Naive thymus-derived CD8-positive, alpha-beta T cell (primary cell): ENCODE measurements around the gene ELF4. TPM values are rescaled to one million over a fixed set of nuclear protein-coding genes. Genes with fewer than 3 reads are reported as not detected.

Experiments
- ATAC-seq, 2 donors: fragments of 150-1000 bp; cut with Tn5 transposase in 1 of 2; sonication (Bioruptor Pico), chemical (Tn5 transposase) in 1 of 2; 1 replicate in 1 of 2; 2 replicates in 1 of 2; pipeline ENCODE4 v1.10.0; 2021; ENCODE audit warnings: mild to moderate bottlenecking in 2 of 2, moderate library complexity in 2 of 2
- POLR2A ChIA-PET: fragments of 350-600 bp; sonication (Branson Sonifier 250); formaldehyde crosslinking; loops from one replicate; lab custom pipeline; 2021; ENCODE audit warnings: antibody characterized with exemption; lab: Charles Lee
- DNase-seq, 10 donors: peaks; one replicate each; pipeline versions ENCODE4 v3.0.0 to v3.0.0-alpha.2; 2020 to 2022
- H3K27ac Mint-ChIP-seq, 10 donors: one replicate each; pipeline ENCODE4 v1.8.0; 2020 to 2022; ENCODE audit warnings: mild to moderate bottlenecking in 10 of 10, mixed read lengths in 10 of 10, moderate library complexity in 4 of 10, inconsistent platforms in 1 of 10
- H3K27me3 Mint-ChIP-seq, 5 donors: one replicate each; pipeline ENCODE4 v1.8.0; 2021 to 2022; ENCODE audit warnings: mixed read lengths in 5 of 5
- H3K36me3 Mint-ChIP-seq, 3 donors: one replicate each; pipeline ENCODE4 v1.8.0; 2020 to 2022; ENCODE audit warnings: mixed read lengths in 3 of 3, mild to moderate bottlenecking in 2 of 3, inconsistent platforms in 1 of 3
- H3K4me1 Mint-ChIP-seq, 4 donors: one replicate each; pipeline ENCODE4 v1.8.0; 2021 to 2022; ENCODE audit warnings: mixed read lengths in 4 of 4
- H3K4me3 Mint-ChIP-seq, 10 donors: one replicate each; pipeline ENCODE4 v1.8.0; 2020 to 2022; ENCODE audit warnings: mild to moderate bottlenecking in 10 of 10, mixed read lengths in 10 of 10, moderate library complexity in 6 of 10, inconsistent platforms in 1 of 10
- H3K9me3 Mint-ChIP-seq, 9 donors: one replicate each; pipeline ENCODE4 v1.8.0; 2020 to 2022; ENCODE audit warnings: mixed read lengths in 9 of 9, mild to moderate bottlenecking in 3 of 9, inconsistent platforms in 1 of 9, moderate library complexity in 1 of 9
- polyA plus RNA-seq, 3 donors: library from polyadenylated mRNA; unstranded; fragments of 300-500 nt; fragmentation: Illumina TruSeq; gene quantifications; one replicate each; pipeline ENCODE4 v1.2.3, GENCODE V29; 2021
- total RNA-seq, 8 experiments: library from RNA in 2 of 8; stranded (reverse) in 2 of 8; gene quantifications; one replicate each; pipeline ENCODE4 v1.2.3 and lab custom pipeline; 2021 to 2026

Gene ELF4
- total and polyA plus RNA-seq, 5 experiments from 2014 or later: 7.7 to 18.2 (median 10.9) TPM

DNA sequence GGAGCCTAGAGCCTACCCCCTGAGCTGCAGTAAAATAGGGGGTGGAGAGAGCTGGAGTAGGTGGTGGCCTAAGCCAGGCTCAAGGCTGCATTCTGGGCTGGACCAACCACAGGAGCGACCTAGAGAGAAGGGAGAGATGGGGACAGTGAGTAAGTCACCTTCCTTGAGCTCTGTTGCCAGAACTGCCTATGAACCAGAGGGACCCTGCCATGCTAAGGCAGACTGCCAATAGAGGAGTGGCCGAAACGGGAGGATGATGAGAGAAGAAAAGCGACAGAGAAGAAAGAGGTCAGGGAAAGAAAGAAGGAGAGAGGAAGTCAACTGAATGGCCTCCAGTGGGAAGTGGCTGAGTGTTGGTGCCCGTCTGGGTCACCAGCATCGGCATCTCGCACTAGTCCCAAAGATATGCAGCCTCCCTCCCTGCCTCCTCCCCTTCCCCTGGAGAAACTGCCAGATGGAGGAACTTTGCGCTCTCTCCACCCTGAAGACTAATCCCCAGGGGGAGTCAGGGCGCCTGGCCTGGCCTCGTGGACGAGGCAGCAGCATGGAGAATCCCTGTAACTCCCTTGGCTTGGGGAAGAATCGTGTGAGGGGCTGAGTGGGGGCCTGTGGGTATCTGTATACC is 28.8 kb downstream of the ELF4 start:
- POLR2A ChIA-PET: interaction anchor here (0.8 to 4.1 kb wide), 11 partner anchors 11 to 187 kb away, joined by 3 to 46 read pairs (median 4); no protein-coding TSS in a partner anchor
- peak overlapping the region; percentile 83 to 97 (median 94) for H3K27ac Mint-ChIP-seq
- peak overlapping the region; percentile 20 to 94 (median 85) for H3K4me3 Mint-ChIP-seq
- no peaks in the 10 kb centered on the region for H3K9me3 Mint-ChIP-seq
- peaks cover 12 to 66% (median 42%) of the 10 kb centered on the region in 4 donors for H3K4me1 Mint-ChIP-seq
- peaks cover 0 to 12% (median 0%) of the 10 kb centered on the region in 3 donors for H3K36me3 Mint-ChIP-seq
- no peak for ATAC-seq
- H3K27me3 Mint-ChIP-seq: no peaks in the 10 kb centered on the region
- no peak for DNase-seq

DNA sequence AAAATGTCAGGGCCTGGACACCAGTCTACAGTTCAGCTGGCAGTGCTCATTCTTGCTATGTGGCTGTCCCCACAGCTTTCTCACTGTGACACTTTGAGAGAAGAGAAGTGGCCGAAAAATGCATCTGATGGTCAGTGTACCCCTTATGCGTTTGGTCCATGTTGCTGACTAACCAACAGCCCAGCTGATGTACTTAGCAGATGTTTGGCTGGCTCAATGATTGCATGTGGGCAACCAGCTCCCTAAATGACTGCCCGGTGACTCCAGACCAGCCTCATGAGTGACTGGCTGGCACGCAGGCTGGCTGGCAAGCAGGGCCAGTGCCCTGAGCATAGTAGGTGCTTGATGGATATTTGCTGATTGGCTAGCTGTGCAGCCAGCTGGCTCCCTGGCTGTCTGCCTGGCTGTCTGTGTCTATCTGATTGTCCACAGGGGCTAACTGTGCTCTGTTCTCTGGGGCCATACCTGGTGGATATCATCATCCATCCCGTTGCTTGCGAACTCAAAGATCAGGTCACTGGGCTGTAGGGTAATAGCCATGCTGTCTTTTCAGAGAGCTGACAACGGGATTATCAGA is 29.4 kb downstream of the ELF4 start:
- POLR2A ChIA-PET: interaction anchor here (1.1 to 4.1 kb wide), 5 partner anchors 11 to 119 kb away, joined by 3 to 46 read pairs (median 4); no protein-coding TSS in a partner anchor
- peak overlapping the region in 3 of 10 donors; percentile 68 to 86 (median 82) for H3K4me3 Mint-ChIP-seq

DNA sequence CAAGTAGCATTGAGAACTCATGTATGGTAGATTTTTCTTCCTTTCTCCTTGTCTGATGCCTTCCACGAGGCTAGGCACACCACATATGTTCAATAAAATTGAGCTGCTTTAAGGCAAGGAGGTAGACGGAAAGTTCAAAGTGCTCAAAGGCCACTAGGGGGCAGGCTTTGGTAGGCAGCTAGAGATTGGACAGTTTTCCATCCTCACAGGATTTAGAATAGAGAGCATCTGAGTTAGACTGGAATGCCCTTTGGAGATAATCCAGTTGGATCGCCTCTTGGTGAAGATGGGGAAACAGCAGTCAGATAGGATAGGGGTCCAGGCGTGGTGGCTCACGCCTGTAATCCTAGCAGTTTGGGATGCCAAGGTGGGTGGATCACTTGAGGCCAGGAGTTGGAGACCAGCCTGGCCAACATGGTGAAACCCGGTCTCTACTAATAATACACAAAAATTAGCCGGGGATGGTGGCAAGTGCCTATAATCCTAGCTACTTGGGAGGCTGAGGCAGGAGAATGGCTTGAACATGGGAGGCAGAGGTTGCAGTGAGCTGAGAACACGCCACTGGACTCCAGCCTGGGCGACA is 30.4 kb downstream of the ELF4 start:
- ATAC-seq (no peak), DNase-seq (peak; percentile 24 to 76 (median 52))
- Mint-ChIP-seq H3K4me3 (peak overlapping the region in 3 of 10 donors; percentile 33 to 55 (median 38)), H3K36me3 (peaks cover 0 to 19% (median 0%) of the 10 kb centered on the region in 3 donors), H3K27ac (peak overlapping the region; percentile 22 to 91 (median 82)), H3K27me3 (no peaks in the 10 kb centered on the region), H3K9me3 (no peaks in the 10 kb centered on the region), H3K4me1 (peaks cover 12 to 50% (median 41%) of the 10 kb centered on the region in 4 donors)
- POLR2A ChIA-PET: interaction anchor here (1.1 to 4.1 kb wide), 3 partner anchors 12 to 119 kb away, joined by 4 to 46 read pairs (median 12); no protein-coding TSS in a partner anchor

More for the DNA sequence above, 29.4 kb downstream of the ELF4 start:
- Mint-ChIP-seq H3K27me3 (no peaks in the 10 kb centered on the region), H3K36me3 (peaks cover 0 to 15% (median 0%) of the 10 kb centered on the region in 3 donors), H3K9me3 (no peaks in the 10 kb centered on the region), H3K27ac (peak overlapping the region; percentile 49 to 96 (median 91)), H3K4me1 (peaks cover 12 to 59% (median 42%) of the 10 kb centered on the region in 4 donors)
- ATAC-seq (no peak), DNase-seq (no peak)

DNA sequence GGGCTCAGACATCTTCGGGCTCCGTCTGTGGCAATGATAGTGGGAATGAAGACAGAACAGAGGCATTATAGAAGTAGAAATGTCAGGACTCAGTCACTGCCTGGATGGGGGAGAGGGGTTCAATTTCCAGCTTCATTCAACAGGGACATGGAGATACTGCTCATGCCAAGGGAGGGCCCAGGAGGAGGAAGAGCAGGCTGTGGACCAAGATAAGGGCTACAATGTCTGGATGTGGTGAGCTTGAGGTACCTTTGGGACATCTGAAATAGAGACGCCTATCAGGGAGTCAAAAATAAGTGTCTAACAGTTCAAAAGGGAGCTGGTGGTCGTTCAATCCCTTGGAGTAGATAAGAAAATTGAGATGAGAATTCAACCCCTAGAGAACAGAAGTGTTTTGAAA is 34.5 kb downstream of the ELF4 start:
- DNase-seq: no peak
- Mint-ChIP-seq H3K4me1 (peaks cover 1 to 11% (median 10%) of the 10 kb centered on the region in 4 donors), H3K27me3 (no peaks in the 10 kb centered on the region), H3K36me3 (peaks cover 0 to 42% (median 0%) of the 10 kb centered on the region in 3 donors), H3K9me3 (no peaks in the 10 kb centered on the region), H3K4me3 (no peak overlapping the region), H3K27ac (peak overlapping the region in 3 of 10 donors; percentile 37 to 46 (median 41))
- POLR2A ChIA-PET: interaction anchor here (0.7 kb wide), 1 partner anchor 465 kb away, joined by 3 read pairs; no protein-coding TSS in a partner anchor
- ATAC-seq: no peak

DNA sequence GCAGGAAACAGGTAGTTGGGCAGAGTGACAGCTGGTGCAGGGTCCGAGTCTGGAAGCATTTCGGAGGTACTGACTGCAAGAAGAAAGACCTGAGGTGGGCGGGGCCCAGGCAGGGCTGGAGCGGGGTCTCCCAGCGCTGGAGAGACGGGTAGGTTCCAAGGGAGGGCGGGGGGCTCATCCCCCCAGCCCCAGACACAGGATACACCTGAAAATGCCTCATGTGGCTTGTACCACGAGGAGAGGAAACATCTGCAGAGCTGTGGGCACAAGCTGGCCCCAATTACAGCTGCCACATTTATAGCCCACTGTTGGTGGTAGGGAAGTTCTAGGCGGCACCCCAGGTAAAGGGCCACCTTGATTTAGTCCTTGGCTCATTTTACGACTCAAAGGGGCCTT is 38.0 kb downstream of the ELF4 start:
- ATAC-seq: no peak
- peak overlapping the region in 6 of 10 donors; percentile 43 to 82 (median 62) for H3K27ac Mint-ChIP-seq

DNA sequence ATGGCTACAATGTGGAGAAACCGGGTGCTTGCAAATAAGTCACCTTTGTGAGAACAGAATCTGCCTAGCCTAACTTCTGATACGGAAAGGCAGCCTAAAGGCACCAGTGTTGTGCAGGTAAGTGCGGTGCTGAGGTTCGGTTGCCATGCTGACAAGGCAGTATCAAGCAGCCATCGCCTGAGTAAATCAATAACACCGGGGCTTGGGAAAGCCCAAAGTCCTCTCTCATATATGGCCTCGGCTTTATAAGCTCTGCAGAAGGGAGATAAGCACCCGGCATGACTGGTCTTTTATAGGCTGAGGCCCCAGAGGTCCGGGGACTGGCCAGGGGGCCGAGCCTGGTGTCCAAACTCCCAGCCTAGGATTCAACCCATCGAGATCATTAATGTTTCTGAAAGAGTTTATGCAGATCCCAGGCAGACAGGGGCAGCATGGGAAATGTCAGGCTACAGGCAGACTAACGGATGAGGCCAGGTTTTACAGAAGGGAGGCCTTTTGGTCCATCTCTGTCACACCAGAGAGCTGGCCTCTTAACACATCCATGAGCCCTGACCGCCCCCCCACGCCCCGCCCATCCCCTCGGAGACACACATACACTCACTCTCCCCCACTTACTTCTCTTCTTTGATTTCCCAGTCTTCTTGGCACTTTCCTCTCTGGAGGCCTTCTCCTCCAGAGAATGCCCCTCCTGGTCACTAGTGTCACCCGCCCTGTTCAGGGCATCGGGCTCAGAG is 38.5 kb downstream of the ELF4 start:
- Mint-ChIP-seq H3K4me1 (no peaks in the 10 kb centered on the region), H3K27ac (peak overlapping the region in 6 of 10 donors; percentile 43 to 82 (median 64)), H3K4me3 (no peak overlapping the region), H3K36me3 (peaks cover 0 to 60% (median 0%) of the 10 kb centered on the region in 3 donors), H3K9me3 (no peaks in the 10 kb centered on the region), H3K27me3 (no peaks in the 10 kb centered on the region)
- DNase-seq: no peak
- no peak for ATAC-seq
- POLR2A ChIA-PET: no interaction called here

More for the DNA sequence above, 38.0 kb downstream of the ELF4 start:
- POLR2A ChIA-PET: no interaction called here
- Mint-ChIP-seq H3K27me3 (no peaks in the 10 kb centered on the region), H3K4me1 (no peaks in the 10 kb centered on the region), H3K9me3 (no peaks in the 10 kb centered on the region), H3K36me3 (peaks cover 0 to 57% (median 0%) of the 10 kb centered on the region in 3 donors), H3K4me3 (no peak overlapping the region)
- no peak for DNase-seq

DNA sequence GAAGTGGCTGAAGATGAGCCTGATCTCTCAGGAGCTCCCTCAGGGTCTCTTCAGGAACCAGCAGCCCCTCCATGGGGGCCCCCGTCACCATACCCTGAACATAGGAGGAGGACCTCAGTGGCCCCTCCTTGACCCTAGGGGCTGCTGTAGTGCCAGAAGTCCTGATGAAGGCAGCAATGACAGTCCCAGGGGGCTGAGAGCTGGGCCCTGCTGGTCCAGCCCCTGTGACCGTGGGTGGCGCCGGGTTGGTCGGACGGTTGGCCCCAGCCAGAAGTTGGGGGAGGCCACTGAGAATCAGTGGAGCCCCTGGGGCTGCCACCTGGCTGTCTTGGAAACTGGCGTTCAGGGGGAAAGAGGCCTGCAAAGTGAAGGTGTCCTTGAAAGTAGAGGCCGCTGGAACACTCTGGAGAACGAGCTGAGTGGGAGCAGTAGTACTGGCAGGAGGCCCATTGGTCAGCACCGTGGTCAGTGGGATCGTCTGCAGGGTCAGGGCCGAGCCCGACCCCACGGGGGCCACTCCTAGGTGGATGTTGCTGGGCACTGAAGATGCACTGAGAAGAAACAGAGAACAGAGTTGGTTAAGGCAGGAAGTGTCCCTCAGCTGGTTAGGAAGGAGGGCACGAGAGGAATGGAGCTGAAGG is 43.2 kb downstream of the ELF4 start:
- no peaks in the 10 kb centered on the region for H3K27me3 Mint-ChIP-seq
- H3K4me3 Mint-ChIP-seq: no peak overlapping the region
- peaks cover 0 to 49% (median 0%) of the 10 kb centered on the region in 3 donors for H3K36me3 Mint-ChIP-seq
- POLR2A ChIA-PET: no interaction called here
- peaks cover 0 to 5% (median 0%) of the 10 kb centered on the region in 4 donors for H3K4me1 Mint-ChIP-seq
- no peak for ATAC-seq
- peak overlapping the region in 3 of 10 donors; percentile 78 to 82 (median 79) for H3K27ac Mint-ChIP-seq
- DNase-seq: no peak
- peaks cover 0 to 3% (median 0%) of the 10 kb centered on the region in 9 donors for H3K9me3 Mint-ChIP-seq

- DNase-seq (peak; percentile 57 to 85 (median 77)), ATAC-seq (peak; percentile 88 to 90)
- Mint-ChIP-seq H3K27ac (peak overlapping the region in 3 of 10 donors; percentile 5 to 55 (median 14)), H3K9me3 (peaks cover 0 to 3% (median 0%) of the 10 kb centered on the region in 9 donors), H3K4me1 (peaks cover 0 to 9% (median 4%) of the 10 kb centered on the region in 4 donors), H3K4me3 (peak overlapping the region; percentile 52 to 84 (median 70)), H3K27me3 (no peaks in the 10 kb centered on the region), H3K36me3 (peaks cover 0 to 10% (median 0%) of the 10 kb centered on the region in 3 donors)
- POLR2A ChIA-PET: interaction anchor here (0.6 to 1.4 kb wide), 3 partner anchors 56 to 455 kb away, joined by 3 to 11 read pairs (median 4); no protein-coding TSS in a partner anchor
These were observed 49.9 kb downstream of the ELF4 start for GRCh38 chrX:130060122-130061069.

DNA sequence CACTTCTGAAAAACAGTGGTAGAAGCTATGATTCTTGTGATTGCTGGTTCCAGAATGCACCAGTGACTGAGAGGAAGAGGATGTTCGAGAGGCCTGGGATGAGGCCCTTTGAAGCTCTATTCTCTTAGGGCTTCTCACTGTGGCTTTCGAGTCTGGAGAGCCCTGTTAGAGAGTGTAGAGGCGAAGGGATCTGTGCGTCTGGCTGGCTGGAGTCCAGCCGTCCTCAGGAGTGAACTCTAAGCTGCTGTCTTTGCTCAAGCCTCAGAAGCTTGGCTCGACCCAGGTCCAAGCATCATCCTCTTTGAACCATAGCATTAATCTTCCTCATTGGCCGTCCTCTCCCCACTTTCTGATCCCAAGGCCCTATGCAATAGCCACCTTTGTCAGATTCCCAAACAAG is 51.6 kb downstream of the ELF4 start:
- POLR2A ChIA-PET: interaction anchor here (0.6 kb wide), 1 partner anchor 12 kb away, joined by 3 read pairs; no protein-coding TSS in a partner anchor
- Mint-ChIP-seq H3K36me3 (peaks cover 0 to 15% (median 0%) of the 10 kb centered on the region in 3 donors), H3K4me1 (peaks cover 0 to 9% (median 3%) of the 10 kb centered on the region in 4 donors), H3K27me3 (no peaks in the 10 kb centered on the region), H3K27ac (peak overlapping the region in 2 of 10 donors; percentile 56 to 76), H3K4me3 (peak overlapping the region in 2 of 10 donors; percentile 25 to 38), H3K9me3 (peaks cover 0 to 3% (median 0%) of the 10 kb centered on the region in 9 donors)
- DNase-seq (no peak), ATAC-seq (no peak)

GRCh38 chrX:130057209-130057608 is 53.1 kb downstream of the ELF4 start:
- no peak overlapping the region for H3K4me3 Mint-ChIP-seq
- POLR2A ChIA-PET: no interaction called here
- no peak overlapping the region for H3K27ac Mint-ChIP-seq
- no peaks in the 10 kb centered on the region for H3K27me3 Mint-ChIP-seq
- H3K4me1 Mint-ChIP-seq: peaks cover 0 to 9% (median 3%) of the 10 kb centered on the region in 4 donors
- peaks cover 0 to 19% (median 0%) of the 10 kb centered on the region in 3 donors for H3K36me3 Mint-ChIP-seq
- H3K9me3 Mint-ChIP-seq: no peaks in the 10 kb centered on the region
- no peak for ATAC-seq
- no peak for DNase-seq

GRCh38 chrX:130055899-130056298 is 54.4 kb downstream of the ELF4 start:
- no peaks in the 10 kb centered on the region for H3K27me3 Mint-ChIP-seq
- H3K27ac Mint-ChIP-seq: no peak overlapping the region
- H3K4me3 Mint-ChIP-seq: no peak overlapping the region
- ATAC-seq (no peak), DNase-seq (no peak)
- POLR2A ChIA-PET: no interaction called here
- H3K4me1 Mint-ChIP-seq: peaks cover 0 to 9% (median 3%) of the 10 kb centered on the region in 4 donors
- peaks cover 0 to 27% (median 0%) of the 10 kb centered on the region in 3 donors for H3K36me3 Mint-ChIP-seq
- no peaks in the 10 kb centered on the region for H3K9me3 Mint-ChIP-seq
